ENCODE measurements around the gene SFMBT1.

The SFMBT1 gene

GRCh38 chr3:52925405-52926313 lies 120.2 kb downstream of the SFMBT1 start:
- TF ChIP-seq POLR2AphosphoS5 (IDR thresholded peaks at IDR 0.05; ENCODE audit: low read depth, low read length) (no peak), TAF1 (IDR thresholded peaks at IDR 0.05; ENCODE audit: borderline replicate concordance, insufficient read depth, low read length) (no peak), FOXP2 (optimal IDR thresholded peaks at IDR 0.05; ENCODE audit: borderline replicate concordance, extremely low read depth, extremely low read length, insufficient read depth) (no peak), REST (IDR thresholded peaks at IDR 0.05; ENCODE audit: insufficient read depth in 1 of 2, low read depth in 2 of 2, low read length in 2 of 2) (no peak), SIN3A (IDR thresholded peaks at IDR 0.05; ENCODE audit: borderline replicate concordance, insufficient read depth, low read length) (no peak)

GRCh38 chr3:52923963-52924362 lies 121.9 kb downstream of the SFMBT1 start:
- TF ChIP-seq FOXP2 (optimal IDR thresholded peaks at IDR 0.05; ENCODE audit: borderline replicate concordance, extremely low read depth, extremely low read length, insufficient read depth) (no peak), TAF1 (IDR thresholded peaks at IDR 0.05; ENCODE audit: borderline replicate concordance, insufficient read depth, low read length) (no peak), REST (IDR thresholded peaks at IDR 0.05; ENCODE audit: insufficient read depth in 1 of 2, low read depth in 2 of 2, low read length in 2 of 2) (no peak), SIN3A (IDR thresholded peaks at IDR 0.05; ENCODE audit: borderline replicate concordance, insufficient read depth, low read length) (no peak), POLR2AphosphoS5 (IDR thresholded peaks at IDR 0.05; ENCODE audit: low read depth, low read length) (no peak)

- TF ChIP-seq SIN3A (IDR thresholded peaks at IDR 0.05; ENCODE audit: borderline replicate concordance, insufficient read depth, low read length) = no peak
- TF ChIP-seq POLR2AphosphoS5 (IDR thresholded peaks at IDR 0.05; ENCODE audit: low read depth, low read length) = no peak
- TF ChIP-seq TAF1 (IDR thresholded peaks at IDR 0.05; ENCODE audit: borderline replicate concordance, insufficient read depth, low read length) = no peak
- no peak for TF ChIP-seq FOXP2 (optimal IDR thresholded peaks at IDR 0.05; ENCODE audit: borderline replicate concordance, extremely low read depth, extremely low read length, insufficient read depth)
- TF ChIP-seq REST (IDR thresholded peaks at IDR 0.05; ENCODE audit: insufficient read depth in 1 of 2, low read depth in 2 of 2, low read length in 2 of 2) = no peak
Measured at GRCh38 chr3:52920841-52921240, 125.0 kb downstream of the SFMBT1 start.

GRCh38 chr3:52917044-52917443 lies 128.8 kb downstream of the SFMBT1 start:
- TF ChIP-seq TAF1 (IDR thresholded peaks at IDR 0.05; ENCODE audit: borderline replicate concordance, insufficient read depth, low read length) (no peak), FOXP2 (optimal IDR thresholded peaks at IDR 0.05; ENCODE audit: borderline replicate concordance, extremely low read depth, extremely low read length, insufficient read depth) (no peak), SIN3A (IDR thresholded peaks at IDR 0.05; ENCODE audit: borderline replicate concordance, insufficient read depth, low read length) (no peak), POLR2AphosphoS5 (IDR thresholded peaks at IDR 0.05; ENCODE audit: low read depth, low read length) (no peak), REST (IDR thresholded peaks at IDR 0.05; ENCODE audit: insufficient read depth in 1 of 2, low read depth in 2 of 2, low read length in 2 of 2) (no peak)

All from PFSK-1 (cell line).